GM21619 (cell line): Measurements from ENCODE around the gene DPYSL3.
"Not testable (repeated sequence)": the region's sequence is repeated elsewhere in the genome, so short reads cannot be mapped to it uniquely, and the experiment has no call there.

ENCODE experiments used
- ATAC-seq: cut with Tn5 transposase; IDR thresholded peaks from one replicate; pipeline ENCODE4 v1.9.1; 2021; ENCODE audit not compliant: unreplicated experiment

Gene DPYSL3

DNA sequence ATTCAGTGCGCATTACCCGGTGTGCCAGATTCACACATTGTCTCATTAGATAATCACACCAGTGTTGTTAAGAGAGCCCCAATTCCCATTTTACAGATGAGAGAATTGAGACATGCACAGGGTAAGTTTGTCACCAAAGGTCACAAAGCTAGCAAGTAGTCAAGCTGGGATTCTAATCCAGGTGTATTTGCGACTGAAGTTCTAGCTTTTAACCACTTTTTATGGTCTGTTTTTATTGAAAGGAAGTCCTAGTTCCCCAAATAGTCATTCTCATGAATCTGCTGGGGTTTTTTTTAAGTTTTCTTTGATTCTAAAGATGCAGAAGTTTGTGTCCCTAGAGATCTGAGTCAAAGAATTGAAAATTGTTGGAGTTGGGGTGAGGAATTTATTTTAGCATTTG, 136.5 kb downstream of the DPYSL3 start:
- ATAC-seq = no peak

DNA sequence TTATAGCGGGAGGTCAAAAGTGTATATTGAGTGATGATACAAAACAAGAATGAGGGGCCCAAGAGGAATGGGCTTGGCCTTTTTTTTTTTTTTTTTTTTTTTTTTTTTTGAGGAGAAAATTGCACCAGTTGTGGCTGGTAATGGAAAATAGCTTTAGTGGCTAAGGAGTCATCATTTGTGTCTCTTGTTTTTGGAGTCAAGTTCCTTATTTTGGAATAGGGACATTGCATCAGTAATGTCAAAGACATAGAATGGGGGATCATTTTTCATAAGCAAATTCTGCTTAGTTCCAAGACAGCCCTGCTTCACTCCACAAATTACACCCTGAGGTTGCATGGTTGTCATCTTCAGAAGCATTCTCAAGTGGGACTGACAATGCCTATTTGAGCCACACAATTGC, 137.7 kb downstream of the DPYSL3 start:
- ATAC-seq = no peak

DNA sequence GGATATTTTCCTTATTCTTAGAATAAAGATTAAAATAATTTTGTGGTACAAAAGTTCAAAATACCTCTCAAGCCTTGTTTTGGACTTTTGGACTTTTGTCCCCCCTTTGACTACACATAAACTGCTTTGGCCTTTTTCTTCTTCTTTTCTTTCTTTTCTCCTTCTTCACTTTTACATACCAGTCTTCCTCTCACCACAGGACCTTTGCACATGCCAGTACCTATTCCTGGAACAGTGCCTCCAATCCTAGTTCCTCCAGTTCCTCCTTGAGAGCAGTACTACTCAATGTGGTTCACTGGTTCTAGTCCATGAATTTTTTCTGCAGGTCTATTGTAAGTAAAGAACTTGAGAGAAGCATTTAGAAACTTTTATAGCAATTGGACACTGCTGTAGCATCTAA, 138.6 kb downstream of the DPYSL3 start:
- no peak for ATAC-seq

DNA sequence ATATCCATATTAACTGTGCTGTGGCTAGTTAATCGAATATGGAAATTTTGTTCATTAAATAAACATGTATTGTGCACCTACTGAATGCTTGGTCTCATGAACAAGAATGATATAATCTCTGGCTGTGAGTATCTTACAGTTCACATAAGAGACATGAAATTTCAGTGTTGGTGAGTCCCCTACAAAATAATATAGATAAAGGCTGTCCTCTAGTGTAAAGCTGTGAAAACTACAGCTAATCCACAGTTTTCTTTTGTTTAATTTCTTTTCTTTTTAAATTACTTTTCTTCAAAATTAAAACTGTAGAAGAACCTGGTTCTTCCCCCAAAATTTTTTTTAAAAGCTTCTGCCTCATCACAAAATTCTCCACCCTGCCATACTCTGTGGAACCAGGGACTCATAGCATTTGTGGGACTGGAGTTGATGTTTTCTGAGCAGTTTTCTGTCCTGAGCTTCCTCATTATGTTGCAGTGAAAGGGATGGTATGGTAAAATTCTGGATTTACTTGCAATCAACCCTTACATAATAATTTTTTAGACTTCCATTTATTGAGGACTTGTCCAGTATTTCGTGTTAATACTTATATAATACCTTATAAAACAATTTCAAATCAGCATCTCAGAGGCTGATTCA, 140.0 kb downstream of the DPYSL3 start:
- no peak for ATAC-seq

DNA sequence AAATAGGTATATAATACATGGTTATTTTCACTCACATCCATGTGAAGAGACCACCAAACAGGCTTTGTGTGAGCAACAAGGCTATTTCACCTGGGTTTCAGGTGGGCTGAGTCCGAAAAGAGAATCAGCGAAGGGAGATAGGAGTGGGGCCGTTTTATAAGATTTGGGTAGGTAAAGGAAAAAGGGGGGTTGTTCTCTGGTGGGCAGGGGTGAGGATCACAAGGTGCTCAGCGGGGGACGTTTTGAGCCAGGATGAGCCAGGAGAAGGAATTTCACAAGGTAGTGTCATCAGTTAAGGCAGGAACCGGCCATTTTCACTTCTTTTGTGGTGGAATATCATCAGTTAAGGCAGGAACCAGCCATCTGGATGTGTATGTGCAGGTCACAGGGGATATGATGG, 142.5 kb downstream of the DPYSL3 start:
- ATAC-seq = not testable (repeated sequence)

DNA sequence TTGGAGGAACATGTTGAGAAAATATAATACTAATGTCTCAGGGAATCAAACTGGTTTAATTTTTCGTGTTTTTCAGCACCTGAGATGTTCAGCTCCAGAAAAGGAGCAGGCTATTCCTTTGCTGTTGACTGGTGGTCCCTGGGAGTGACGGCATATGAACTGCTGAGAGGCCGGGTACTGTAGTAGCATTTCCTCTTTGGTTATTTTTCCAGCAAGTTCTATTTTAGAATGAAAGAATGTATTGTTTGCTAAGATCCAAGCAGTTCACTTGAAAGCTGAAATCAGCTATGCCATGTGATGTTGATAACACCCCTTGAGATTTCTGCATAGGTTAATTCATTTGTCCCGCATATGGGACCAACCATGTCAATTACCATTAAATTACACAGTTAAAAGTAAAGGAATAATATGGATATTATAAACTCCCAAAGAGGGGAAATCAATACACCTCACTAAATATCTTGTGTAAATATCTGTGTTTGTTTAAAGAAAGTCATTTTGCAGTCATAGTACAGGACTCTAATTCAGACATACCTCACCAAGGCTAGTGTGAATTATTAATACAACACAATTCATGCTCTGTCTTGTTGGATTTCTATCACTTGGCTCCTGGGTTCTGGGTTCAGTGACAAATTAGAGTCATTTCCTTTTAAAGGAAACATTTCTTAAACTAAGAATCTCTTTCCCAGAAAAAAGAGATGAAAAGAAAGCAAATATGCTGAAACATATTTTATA, 148.3 kb downstream of the DPYSL3 start:
- no peak for ATAC-seq

DNA sequence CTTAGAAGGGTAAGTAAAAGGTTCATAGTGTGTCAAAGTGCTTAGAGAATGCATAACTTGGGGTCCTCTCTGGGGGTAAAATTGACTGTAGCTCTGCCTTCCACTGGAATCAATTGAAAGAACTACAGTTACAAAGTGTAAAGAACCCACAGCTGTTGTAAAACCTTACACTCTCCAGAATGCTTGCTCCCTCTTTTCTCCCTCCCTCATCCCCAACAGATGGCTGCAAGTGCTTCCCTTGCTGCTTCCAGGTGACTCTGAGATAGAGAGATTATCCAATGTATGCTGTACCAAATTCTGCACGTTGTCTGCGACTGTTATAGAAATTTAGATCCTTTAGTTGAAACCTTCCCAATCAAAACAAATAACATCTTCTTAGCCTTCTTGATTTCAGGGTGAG, 149.1 kb downstream of the DPYSL3 start:
- ATAC-seq = no peak

DNA sequence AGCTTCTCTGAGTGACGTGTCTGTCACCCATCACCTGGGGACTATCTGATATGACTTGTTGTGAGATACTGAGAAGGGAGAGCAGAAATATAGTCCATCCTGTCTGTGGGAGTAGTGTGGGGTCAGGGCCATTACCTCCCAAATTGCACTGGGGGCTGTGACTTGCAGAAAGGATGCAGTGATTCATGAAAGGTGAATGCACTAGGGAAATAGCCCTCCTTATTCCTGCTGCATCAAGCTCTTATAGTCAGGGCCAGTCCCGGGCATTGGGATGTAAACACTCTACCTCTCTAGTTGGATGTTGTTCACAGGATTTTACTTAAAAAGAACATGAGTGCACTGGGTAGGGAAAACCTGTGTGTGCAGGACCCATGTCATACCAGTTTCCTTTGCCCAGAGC, 150.3 kb downstream of the DPYSL3 start:
- ATAC-seq = no peak

DNA sequence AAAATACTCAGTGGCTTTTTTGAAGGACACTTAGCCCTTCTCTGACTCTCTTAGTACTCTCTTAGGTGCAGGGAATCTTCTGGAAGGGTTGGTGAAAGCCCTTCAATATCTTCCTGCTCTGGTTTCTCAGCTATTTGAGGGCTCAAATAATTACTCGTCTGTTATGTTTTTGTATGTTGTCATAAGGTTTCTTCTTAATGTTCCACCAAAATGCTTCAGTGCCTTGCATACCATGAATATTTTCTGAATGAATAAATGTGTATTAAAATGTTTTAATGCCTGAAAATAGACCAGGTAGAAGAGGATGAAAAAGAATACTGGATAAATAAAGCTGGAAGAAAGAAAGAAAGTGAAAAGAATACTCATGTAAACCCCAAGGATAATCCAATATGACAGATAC, 150.8 kb downstream of the DPYSL3 start:
- no peak for ATAC-seq

DNA sequence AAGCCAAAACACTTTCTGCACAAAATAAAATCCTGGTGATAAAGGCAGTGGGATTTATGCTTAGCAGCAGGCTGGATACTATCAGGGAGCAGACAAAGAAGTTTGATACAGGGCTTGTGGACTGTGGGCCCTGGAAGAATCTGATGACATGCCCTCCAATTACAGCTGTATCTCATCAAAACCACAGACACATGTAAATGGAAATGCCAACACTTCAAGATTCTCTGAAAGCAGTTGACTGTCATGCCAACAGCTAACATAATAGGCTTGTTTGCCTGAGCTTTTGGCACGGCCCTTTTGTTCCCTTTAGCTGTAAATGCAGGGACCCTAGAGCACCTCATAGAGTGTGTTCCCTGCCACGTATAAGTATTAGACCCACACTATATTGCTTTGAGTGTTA, 160.6 kb downstream of the DPYSL3 start:
- no peak for ATAC-seq

DNA sequence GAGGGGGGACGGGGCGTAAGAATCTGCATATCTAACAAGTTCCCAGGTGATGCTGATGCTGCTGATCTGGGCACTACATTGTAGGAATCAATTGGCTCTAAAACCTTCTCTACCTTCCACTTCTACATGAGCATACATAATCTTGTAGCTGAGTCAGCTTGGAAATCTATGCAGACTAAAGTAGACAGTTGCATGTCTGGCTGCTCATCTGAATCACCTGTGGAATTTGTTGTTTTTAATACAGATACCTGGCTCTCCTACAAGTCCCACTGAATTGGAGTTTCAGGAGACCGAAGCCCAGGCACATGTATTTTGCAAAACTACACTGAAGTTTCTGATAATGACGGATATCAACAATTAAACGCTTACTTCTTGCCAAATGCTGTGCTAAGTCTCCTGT, 161.4 kb downstream of the DPYSL3 start:
- no peak for ATAC-seq

DNA sequence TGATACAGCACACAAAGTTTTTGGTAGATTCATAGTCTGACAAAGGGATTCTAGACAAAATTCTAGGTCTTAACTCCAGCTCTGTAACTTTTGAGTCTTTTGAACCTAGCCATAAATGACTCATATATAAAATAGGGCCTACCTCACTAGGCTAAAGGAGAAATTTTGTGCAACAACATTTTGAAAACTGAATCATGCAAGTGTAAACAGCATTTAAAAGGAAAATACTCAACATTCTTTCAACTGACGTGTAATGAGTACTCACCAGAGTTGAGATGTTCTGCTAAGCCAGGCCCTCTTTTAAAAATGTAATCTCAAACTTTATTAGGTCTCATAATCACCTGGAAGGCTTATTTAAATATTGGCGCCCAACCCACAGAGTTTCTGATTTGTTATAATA, 161.8 kb downstream of the DPYSL3 start:
- no peak for ATAC-seq

DNA sequence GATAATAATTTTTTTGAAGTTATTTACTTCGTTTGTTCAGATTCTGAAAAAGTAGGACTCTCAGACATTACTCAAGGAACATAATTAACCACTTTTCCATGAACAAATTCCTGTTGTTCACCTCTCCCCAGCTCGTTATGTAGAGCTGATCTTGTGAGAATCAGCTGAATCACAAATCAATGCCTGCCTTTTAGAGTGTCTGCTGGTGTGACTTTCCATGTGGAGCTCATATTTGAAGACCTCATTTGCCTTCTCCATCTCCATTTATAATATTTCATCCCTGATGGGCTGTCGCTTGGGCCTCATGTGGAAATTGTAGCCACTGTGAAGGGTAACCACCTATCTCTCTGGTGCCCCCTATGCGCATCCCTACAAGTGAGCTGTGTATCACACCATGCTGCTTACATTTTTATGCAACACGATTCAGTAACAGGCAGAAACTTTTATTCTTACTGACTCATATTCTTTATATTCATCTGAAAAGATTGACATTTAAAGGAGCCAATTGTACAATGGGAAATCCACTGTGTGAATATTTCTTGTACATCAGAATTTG, 163.8 kb downstream of the DPYSL3 start:
- no peak for ATAC-seq

DNA sequence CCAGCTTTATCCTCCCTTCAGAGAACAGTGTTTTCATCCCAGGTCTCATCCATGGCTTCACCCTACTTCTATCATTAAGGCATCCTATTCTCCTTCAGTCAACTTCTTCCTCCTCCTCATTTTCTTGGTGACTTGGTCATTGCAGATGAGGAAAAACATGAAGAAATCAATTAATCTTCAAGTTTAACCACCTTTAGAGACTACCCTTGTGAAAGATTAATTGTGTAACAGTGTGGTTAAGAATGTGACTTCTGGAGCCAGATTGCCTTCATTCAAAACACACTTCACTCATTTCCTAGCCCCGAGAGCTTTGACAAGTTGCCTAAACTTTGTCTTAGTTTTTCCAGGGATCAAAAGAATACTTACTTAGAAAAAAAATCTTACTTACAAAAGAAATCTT, 165.0 kb downstream of the DPYSL3 start:
- no peak for ATAC-seq

DNA sequence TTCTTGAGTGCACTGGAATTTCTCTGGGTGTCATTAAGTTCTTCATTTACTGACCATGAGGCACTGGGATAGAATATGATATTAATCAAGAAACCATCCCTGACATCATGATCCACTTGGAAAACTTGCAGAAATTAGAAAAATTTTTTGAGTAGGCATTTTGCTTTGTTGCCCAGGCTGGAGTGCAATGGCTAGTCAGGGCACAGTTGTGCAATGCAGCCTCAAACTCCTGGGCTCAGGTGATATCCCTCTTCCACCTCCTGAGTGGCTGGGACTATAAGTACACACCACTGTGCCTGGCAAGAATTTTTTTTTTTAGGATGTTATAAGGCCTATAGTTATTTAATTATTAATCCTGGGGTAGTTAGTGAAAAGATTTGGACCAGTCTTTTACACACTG, 168.5 kb downstream of the DPYSL3 start:
- ATAC-seq = no peak

DNA sequence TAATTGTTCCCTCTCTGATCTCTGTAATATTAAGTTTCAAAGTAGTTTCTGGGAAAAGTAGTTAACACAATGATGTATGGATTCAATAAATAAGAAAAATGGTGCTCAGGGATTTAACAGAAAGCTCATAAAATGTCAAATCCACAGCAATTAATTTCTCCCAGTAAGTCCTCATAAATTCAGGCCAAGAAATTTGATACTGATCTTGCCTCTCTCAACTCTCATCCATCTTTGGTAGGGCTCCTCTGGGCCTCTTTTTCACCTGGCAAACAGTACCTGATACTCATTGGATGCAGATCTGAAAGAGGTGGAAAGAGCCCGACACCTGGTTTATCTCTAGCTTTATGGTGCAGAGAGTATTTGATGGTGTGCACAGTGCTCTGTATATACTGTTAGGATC, 168.9 kb downstream of the DPYSL3 start:
- no peak for ATAC-seq
